Measurements from ENCODE around the gene GFOD1.

- TF ChIP-seq POLR2A (IDR thresholded peaks at IDR 0.05) (no peak), CTCF (IDR thresholded peaks at IDR 0.05) (no peak)
Observed at GRCh38 chr6:13431861-13432465, 55.4 kb downstream of the GFOD1 start.

Data from stomach (tissue), 4 donors.